GM12872 (cell line): ENCODE data around the gene MEDAG.

Experiments
- CTCF ChIP-seq: IDR thresholded peaks from 3 replicates; pipeline ENCODE4 v1.5.1; 2011; ENCODE audit warnings: low read depth, mild to moderate bottlenecking, low read length, moderate library complexity; ENCODE audit not compliant: insufficient read depth

Gene MEDAG

DNA sequence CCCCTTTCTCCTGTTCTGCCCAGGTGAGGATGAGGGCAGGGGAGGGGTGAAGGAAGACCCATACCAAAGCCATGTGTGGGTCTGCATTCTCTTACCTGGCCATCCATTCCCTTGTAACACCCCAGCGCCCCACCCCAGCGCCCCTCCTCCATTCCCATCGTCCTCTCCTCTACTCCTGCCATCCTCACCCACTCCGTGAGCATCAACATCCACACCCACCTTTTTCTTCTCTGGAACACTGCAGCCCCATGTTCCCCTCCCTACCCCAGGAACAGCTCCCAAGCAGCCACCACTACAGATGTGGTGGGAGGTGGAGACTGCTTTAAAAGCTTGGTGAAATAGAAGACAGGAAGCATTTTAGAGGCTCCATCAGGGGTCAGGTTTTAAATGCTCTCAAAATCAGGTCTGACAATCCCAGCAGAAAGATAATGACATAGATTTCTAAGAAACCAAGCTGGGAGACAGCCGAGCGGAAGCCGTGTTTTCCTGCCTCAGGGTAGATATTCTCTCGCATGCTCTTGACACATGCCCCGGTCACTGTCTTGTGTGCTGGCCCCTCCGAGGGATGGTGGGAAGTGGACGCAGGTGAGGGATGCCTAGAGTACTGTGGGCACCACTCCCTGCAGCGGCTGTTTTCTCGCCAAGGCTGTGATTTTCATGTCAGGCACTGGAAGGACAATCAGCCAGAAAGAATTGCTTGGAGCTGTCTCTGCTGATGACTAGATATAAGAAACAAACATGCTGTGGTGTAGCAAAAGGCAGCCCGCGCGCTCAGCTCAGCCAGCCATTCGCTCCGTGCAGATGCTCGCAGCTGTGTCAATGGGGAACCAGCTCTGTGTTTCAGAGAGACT lies 9.8 kb downstream of the MEDAG start:
- no peak for TF ChIP-seq CTCF

GRCh38 chr13:30916991-30917390 lies 10.9 kb downstream of the MEDAG start:
- no peak for TF ChIP-seq CTCF

GRCh38 chr13:30918662-30919405 lies 12.8 kb downstream of the MEDAG start:
- no peak for TF ChIP-seq CTCF

DNA sequence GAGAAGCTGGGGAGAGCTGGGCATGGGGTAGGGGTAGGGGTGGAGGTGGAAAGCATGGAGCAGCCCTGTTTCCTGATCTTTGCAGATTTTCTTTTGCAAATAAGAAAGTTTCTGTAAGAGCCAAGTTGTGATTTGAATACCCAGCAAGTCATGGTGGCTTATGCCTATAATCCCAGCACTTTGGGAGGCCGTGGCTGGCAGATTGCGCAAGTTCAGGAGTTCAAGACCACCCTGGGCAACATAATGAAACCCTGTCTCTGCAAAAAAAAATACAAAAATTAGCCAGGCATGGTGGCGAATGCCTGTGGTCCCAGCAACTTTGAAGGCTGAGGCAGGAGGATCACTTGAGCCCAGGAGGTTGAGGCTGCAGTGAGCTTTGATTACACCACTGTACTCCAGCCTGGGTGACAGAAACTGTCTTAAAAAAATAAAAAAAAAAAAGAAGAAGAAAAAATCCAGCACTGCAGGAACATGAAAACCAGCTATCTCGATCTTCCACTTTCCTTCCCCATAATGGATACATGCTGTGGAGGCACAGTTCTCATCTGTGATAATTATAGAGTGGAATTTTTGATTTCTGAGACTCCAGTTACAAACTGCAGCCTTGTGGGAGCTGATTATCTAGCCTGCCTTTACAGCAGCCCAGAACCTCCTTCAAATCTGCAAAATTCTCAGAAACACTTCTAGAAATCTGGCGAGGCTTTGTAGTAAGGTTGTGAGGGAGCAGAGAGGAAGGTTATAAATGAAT lies 14.3 kb downstream of the MEDAG start:
- TF ChIP-seq CTCF = no peak

DNA sequence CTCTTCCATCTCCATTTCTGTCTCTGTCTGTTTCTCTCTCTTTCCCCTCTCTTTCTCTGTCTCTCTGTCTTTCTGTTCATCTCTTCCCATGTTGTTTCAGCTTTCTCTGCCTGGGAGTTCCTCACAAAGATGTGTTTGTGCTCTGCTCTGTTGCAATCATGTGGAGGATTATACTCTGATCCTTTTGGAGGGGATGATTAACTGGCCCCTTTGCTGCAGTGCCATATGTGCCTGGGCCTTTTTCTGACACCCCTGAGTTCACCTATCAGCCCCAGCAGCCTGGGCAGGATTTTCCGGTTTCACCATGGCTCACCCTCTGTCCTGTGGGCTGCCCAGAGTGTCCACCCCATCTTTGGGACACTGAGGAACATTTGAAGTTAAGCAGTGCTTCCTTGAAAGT lies 17.3 kb downstream of the MEDAG start:
- TF ChIP-seq CTCF = no peak

DNA sequence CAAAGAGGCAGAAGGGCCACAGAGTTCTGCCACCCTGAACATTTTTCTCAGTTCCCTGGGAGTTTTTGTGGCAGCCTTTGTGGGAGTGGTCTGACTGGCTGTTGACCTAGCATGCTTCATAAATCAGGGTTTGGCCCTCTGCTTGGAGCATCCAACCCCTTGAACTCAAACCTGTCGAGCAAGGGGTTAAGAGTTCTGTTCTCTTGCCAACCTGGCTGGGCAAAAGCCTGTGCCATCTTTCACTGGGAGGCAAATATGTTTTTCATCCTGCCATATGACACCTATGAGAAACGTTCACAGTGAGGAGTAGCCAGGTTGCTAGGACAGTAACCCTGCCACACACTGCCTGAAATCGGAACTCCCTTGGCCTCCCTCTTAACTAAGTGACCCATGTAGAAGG lies 18.6 kb downstream of the MEDAG start:
- TF ChIP-seq CTCF = no peak

GRCh38 chr13:30925429-30925828 lies 19.4 kb downstream of the MEDAG start:
- TF ChIP-seq CTCF = no peak
